ENCODE results near the gene GPR55. TPM values are rescaled to one million over a fixed set of nuclear protein-coding genes. Genes with fewer than 3 reads are reported as not detected.

GPR55 gene
- total RNA-seq, 1 donor from 2014 or later = not detected

DNA sequence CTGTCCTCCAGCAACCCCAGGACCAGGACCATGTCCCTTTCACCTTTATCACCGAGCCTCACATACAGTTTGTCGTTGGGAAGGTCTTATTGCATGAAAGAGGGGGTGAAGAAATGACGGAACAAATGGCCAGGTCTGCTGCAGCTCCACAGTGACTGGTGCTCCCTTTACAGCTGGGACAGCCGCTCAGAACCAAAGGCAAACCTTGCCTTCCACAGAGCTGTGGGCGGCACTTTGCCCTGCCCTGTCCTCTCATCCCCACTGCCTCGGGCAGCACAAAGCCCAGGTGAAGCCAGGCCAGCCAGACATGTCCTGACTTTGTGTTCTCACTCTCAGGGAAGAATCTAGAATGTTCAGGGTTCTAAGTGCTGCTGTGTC is 961 bp downstream of the GPR55 start:
- no peaks in the 10 kb centered on the region for H3K9me3 Mint-ChIP-seq
- no peak for DNase-seq (ENCODE audit: extremely low spot score, unreplicated experiment)
- no peaks in the 10 kb centered on the region for H3K4me1 Mint-ChIP-seq (ENCODE audit: unreplicated experiment)
- no peak overlapping the region for H3K27ac Mint-ChIP-seq
- H3K4me3 Mint-ChIP-seq = no peak overlapping the region
- TF ChIP-seq, protein P1, sequence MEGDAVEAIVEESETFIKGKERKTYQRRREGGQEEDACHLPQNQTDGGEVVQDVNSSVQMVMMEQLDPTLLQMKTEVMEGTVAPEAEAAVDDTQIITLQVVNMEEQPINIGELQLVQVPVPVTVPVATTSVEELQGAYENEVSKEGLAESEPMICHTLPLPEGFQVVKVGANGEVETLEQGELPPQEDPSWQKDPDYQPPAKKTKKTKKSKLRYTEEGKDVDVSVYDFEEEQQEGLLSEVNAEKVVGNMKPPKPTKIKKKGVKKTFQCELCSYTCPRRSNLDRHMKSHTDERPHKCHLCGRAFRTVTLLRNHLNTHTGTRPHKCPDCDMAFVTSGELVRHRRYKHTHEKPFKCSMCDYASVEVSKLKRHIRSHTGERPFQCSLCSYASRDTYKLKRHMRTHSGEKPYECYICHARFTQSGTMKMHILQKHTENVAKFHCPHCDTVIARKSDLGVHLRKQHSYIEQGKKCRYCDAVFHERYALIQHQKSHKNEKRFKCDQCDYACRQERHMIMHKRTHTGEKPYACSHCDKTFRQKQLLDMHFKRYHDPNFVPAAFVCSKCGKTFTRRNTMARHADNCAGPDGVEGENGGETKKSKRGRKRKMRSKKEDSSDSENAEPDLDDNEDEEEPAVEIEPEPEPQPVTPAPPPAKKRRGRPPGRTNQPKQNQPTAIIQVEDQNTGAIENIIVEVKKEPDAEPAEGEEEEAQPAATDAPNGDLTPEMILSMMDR (conservative IDR thresholded peaks at IDR 0.05) = no peak
- no peaks in the 10 kb centered on the region for H3K36me3 Mint-ChIP-seq
- H3K27me3 Mint-ChIP-seq = peaks cover 4% of the 10 kb centered on the region

- Mint-ChIP-seq H3K9me3 (no peaks in the 10 kb centered on the region), H3K27ac (no peak overlapping the region), H3K27me3 (peaks cover 4% of the 10 kb centered on the region)
Measured at GRCh38 chr2:230922951-230923717, 1.9 kb downstream of the GPR55 start.

GRCh38 chr2:230921806-230922595 is 3.0 kb downstream of the GPR55 start:
- Mint-ChIP-seq H3K27me3 (peaks cover 4% of the 10 kb centered on the region), H3K9me3 (no peaks in the 10 kb centered on the region), H3K27ac (no peak overlapping the region), H3K36me3 (no peaks in the 10 kb centered on the region), H3K4me1 (ENCODE audit: unreplicated experiment) (no peaks in the 10 kb centered on the region), H3K4me3 (no peak overlapping the region)
- DNase-seq (ENCODE audit: extremely low spot score, unreplicated experiment) = no peak
- TF ChIP-seq, protein P1 (conservative IDR thresholded peaks at IDR 0.05) = no peak

More at GRCh38 chr2:230922951-230923717, 1.9 kb downstream of the GPR55 start:
- Mint-ChIP-seq H3K4me3 (no peak overlapping the region), H3K4me1 (ENCODE audit: unreplicated experiment) (no peaks in the 10 kb centered on the region), H3K36me3 (no peaks in the 10 kb centered on the region)
- no peak for DNase-seq (ENCODE audit: extremely low spot score, unreplicated experiment)
- TF ChIP-seq, protein P1 (conservative IDR thresholded peaks at IDR 0.05) = no peak

GRCh38 chr2:230920167-230920566 is 4.9 kb downstream of the GPR55 start:
- TF ChIP-seq, protein P1 (conservative IDR thresholded peaks at IDR 0.05) = no peak
- H3K9me3 Mint-ChIP-seq = no peaks in the 10 kb centered on the region
- peaks cover 4% of the 10 kb centered on the region for H3K27me3 Mint-ChIP-seq
- DNase-seq (ENCODE audit: extremely low spot score, unreplicated experiment) = no peak
- H3K36me3 Mint-ChIP-seq = no peaks in the 10 kb centered on the region
- no peak overlapping the region for H3K27ac Mint-ChIP-seq
- no peak overlapping the region for H3K4me3 Mint-ChIP-seq
- no peaks in the 10 kb centered on the region for H3K4me1 Mint-ChIP-seq (ENCODE audit: unreplicated experiment)

GRCh38 chr2:230919681-230920080 is 5.4 kb downstream of the GPR55 start:
- Mint-ChIP-seq H3K27me3 (peaks cover 5% of the 10 kb centered on the region), H3K36me3 (no peaks in the 10 kb centered on the region), H3K4me3 (no peak overlapping the region), H3K9me3 (no peaks in the 10 kb centered on the region), H3K27ac (no peak overlapping the region), H3K4me1 (ENCODE audit: unreplicated experiment) (no peaks in the 10 kb centered on the region)
- TF ChIP-seq, protein P1 (conservative IDR thresholded peaks at IDR 0.05) = no peak
- DNase-seq (ENCODE audit: extremely low spot score, unreplicated experiment) = no peak

All from type B pancreatic cell (in vitro differentiated cells).